Mucosa of descending colon (tissue), 3 donors: ENCODE measurements around the gene KLHDC4. TPM values are rescaled to one million over a fixed set of nuclear protein-coding genes. Genes with fewer than 3 reads are reported as not detected.

ENCODE experiments used
- ATAC-seq: fragments of 200-7000 bp; cut with Tn5 transposase; one replicate; pipeline ENCODE4 v1.9.1; 2020; ENCODE audit warnings: mild to moderate bottlenecking, moderate library complexity
- DNase-seq, 3 donors: peaks; one replicate each; pipeline ENCODE4 v3.0.0-alpha.2; 2020
- H3K36me3 ChIP-seq: fragments of 200-600 bp; one replicate; pipeline ENCODE4 v1.8.0; 2021; ENCODE audit warnings: low read depth, mild to moderate bottlenecking
- H3K4me1 ChIP-seq: fragments of 200-600 bp; one replicate; pipeline ENCODE4 v1.8.0; 2021; ENCODE audit warnings: low read depth, mild to moderate bottlenecking
- H3K4me3 ChIP-seq: fragments of 200-600 bp; one replicate; pipeline ENCODE4 v1.8.0; 2021; ENCODE audit warnings: mild to moderate bottlenecking
- H3K9me3 ChIP-seq: fragments of 200-600 bp; one replicate; pipeline ENCODE4 v1.8.0; 2021; ENCODE audit warnings: mild to moderate bottlenecking
- CTCF ChIP-seq: fragments of 200-600 bp; IDR thresholded peaks from one replicate; pipeline ENCODE4 v1.8.0; 2022; ENCODE audit warnings: antibody characterized with exemption, mild to moderate bottlenecking
- intact Hi-C, 2 donors: fragments of 100-400 bp; cut with DNase I in 1 of 2; cut with micrococcal nuclease in 1 of 2; formaldehyde crosslinking; loops; one replicate each; pipeline versions ENCODE4 v1.11.0 to v1.11.1; 2022; cut with DNase I, micrococcal nuclease
- total RNA-seq, 3 donors: library from RNA; stranded (reverse); fragmentation: NEBNext Ultra II Directional in 2 of 3; extraction: Animal tissue kit (Norgen Biotek cat#: 25700) in 2 of 3; gene quantifications; one replicate each; pipeline versions ENCODE4 v1.2.1 to v1.2.4, GENCODE V29; 2021 to 2023
- donor health status: DM: no; HTN: no; CAD: no; lungs with moderate emphysema.
- donor health status: DM: no; HTN: no; CAD: no.
- donor health status: DM: no; HTN: yes; CAD: no.

The KLHDC4 gene
- total RNA-seq, 3 donors from 2014 or later: 41.6 to 67.7 (median 46.4) TPM

GRCh38 chr16:87692756-87693155, 73.0 kb downstream of the KLHDC4 start:
- H3K9me3 ChIP-seq: no peaks in the 10 kb centered on the region
- no peaks in the 10 kb centered on the region for H3K4me1 ChIP-seq
- DNase-seq (no peak), ATAC-seq (peak; percentile 21)
- H3K36me3 ChIP-seq: no peaks in the 10 kb centered on the region
- no peak for TF ChIP-seq CTCF
- H3K4me3 ChIP-seq: no peak overlapping the region
- intact Hi-C loops: no loop called here

- H3K36me3 ChIP-seq: no peaks in the 10 kb centered on the region
- no peaks in the 10 kb centered on the region for H3K9me3 ChIP-seq
- intact Hi-C loops: no loop called here
- no peak for TF ChIP-seq CTCF
- no peak overlapping the region for H3K4me3 ChIP-seq
- no peak for DNase-seq
- ATAC-seq: peak; percentile 10
- H3K4me1 ChIP-seq: no peaks in the 10 kb centered on the region
Observed at GRCh38 chr16:87692176-87692575, 73.6 kb downstream of the KLHDC4 start.

GRCh38 chr16:87691686-87692079, 74.1 kb downstream of the KLHDC4 start:
- Histone ChIP-seq H3K36me3 (no peaks in the 10 kb centered on the region), H3K4me3 (no peak overlapping the region), H3K9me3 (no peaks in the 10 kb centered on the region), H3K4me1 (no peaks in the 10 kb centered on the region)
- TF ChIP-seq CTCF: no peak
- ATAC-seq (no peak), DNase-seq (no peak)
- intact Hi-C loops: no loop called here

- DNase-seq (no peak), ATAC-seq (no peak)
Observed at GRCh38 chr16:87690911-87691685, 74.7 kb downstream of the KLHDC4 start.

GRCh38 chr16:87689956-87690465, 75.8 kb downstream of the KLHDC4 start:
- no peak for TF ChIP-seq CTCF
- Histone ChIP-seq H3K9me3 (no peaks in the 10 kb centered on the region), H3K36me3 (no peaks in the 10 kb centered on the region), H3K4me3 (no peak overlapping the region), H3K4me1 (no peaks in the 10 kb centered on the region)
- ATAC-seq: no peak
- no peak for DNase-seq
- intact Hi-C loops: no loop called here

More at GRCh38 chr16:87690911-87691685, 74.7 kb downstream of the KLHDC4 start:
- intact Hi-C loops: no loop called here
- H3K4me1 ChIP-seq: no peaks in the 10 kb centered on the region
- TF ChIP-seq CTCF: no peak
- no peak overlapping the region for H3K4me3 ChIP-seq
- H3K36me3 ChIP-seq: no peaks in the 10 kb centered on the region
- H3K9me3 ChIP-seq: no peaks in the 10 kb centered on the region
